WTC11 (cell line): ENCODE data around the gene MMP11. TPM values are rescaled to one million over a fixed set of nuclear protein-coding genes. Genes with fewer than 3 reads are reported as not detected.

Source experiments
- ATAC-seq: fragments of 200-7000 bp; cut with Tn5 transposase; 2 replicates; pipeline ENCODE4 v1.10.0; 2021; ENCODE audit warnings: mild to moderate bottlenecking, moderate library complexity
- CTCF ChIA-PET: fragments of 300-600 bp; sonication (Branson Sonifier 250); formaldehyde crosslinking; loops from one replicate; lab custom pipeline; 2021; ENCODE audit warnings: antibody characterized with exemption; lab: Charles Lee
- POLR2A ChIA-PET: fragments of 350-600 bp; sonication (Branson Sonifier 250); formaldehyde crosslinking; loops from one replicate; lab custom pipeline; 2021; ENCODE audit warnings: antibody characterized with exemption; lab: Charles Lee
- DNase-seq: peaks from one replicate; pipeline ENCODE4 v3.0.0; 2021; ENCODE audit warnings: low spot score
- H3K27ac Mint-ChIP-seq: 2 replicates; pipeline ENCODE4 v1.8.0; 2021; ENCODE audit warnings: mixed read lengths
- H3K27me3 Mint-ChIP-seq: 2 replicates; pipeline ENCODE4 v1.8.0; 2021; ENCODE audit warnings: low read depth, mild to moderate bottlenecking, moderate library complexity, mixed read lengths
- H3K36me3 Mint-ChIP-seq: 2 replicates; pipeline ENCODE4 v1.8.0; 2021; ENCODE audit warnings: mixed read lengths
- H3K4me1 Mint-ChIP-seq: 2 replicates; pipeline ENCODE4 v1.8.0; 2022; ENCODE audit warnings: mixed read lengths
- H3K4me3 Mint-ChIP-seq: 2 replicates; pipeline ENCODE4 v1.8.0; 2021; ENCODE audit warnings: mild to moderate bottlenecking, moderate library complexity, mixed read lengths
- H3K9me3 Mint-ChIP-seq: 2 replicates; pipeline ENCODE4 v1.8.0; 2021; ENCODE audit warnings: mixed read lengths
- AFF4 ChIP-seq: sonication (generic); formaldehyde crosslinking; IDR thresholded peaks from 2 replicates; pipeline ENCODE4 v1.8.1; 2023; ENCODE audit warnings: mild to moderate bottlenecking, missing genetic modification reagents, borderline replicate concordance
- E2F4 ChIP-seq: sonication (generic); formaldehyde crosslinking; IDR thresholded peaks from 2 replicates; pipeline ENCODE4 v1.8.1; 2022; ENCODE audit warnings: low read depth, mild to moderate bottlenecking, moderate library complexity, missing genetic modification reagents, borderline replicate concordance
- ELF4 ChIP-seq: sonication (generic); formaldehyde crosslinking; IDR thresholded peaks from 2 replicates; pipeline ENCODE4 v1.8.1; 2022; ENCODE audit warnings: low read depth, mild to moderate bottlenecking, moderate library complexity, missing genetic modification reagents
- FOXJ3 ChIP-seq: sonication (generic); formaldehyde crosslinking; IDR thresholded peaks from 2 replicates; pipeline ENCODE4 v1.9.0; 2021; ENCODE audit warnings: missing genetic modification reagents, mild to moderate bottlenecking, borderline replicate concordance
- GTF2I ChIP-seq: fragments of 250-450 bp; sonication (Bioruptor Pico); conservative IDR thresholded peaks from 2 replicates; pipeline ENCODE4 v1.4.0; 2021; ENCODE audit warnings: mild to moderate bottlenecking
- IRF1 ChIP-seq: sonication (generic); formaldehyde crosslinking; IDR thresholded peaks from 2 replicates; pipeline ENCODE4 v1.8.0; 2023; ENCODE audit warnings: missing genetic modification reagents
- KAT7 ChIP-seq: sonication (generic); formaldehyde crosslinking; IDR thresholded peaks from 2 replicates; pipeline ENCODE4 v1.8.1; 2023; ENCODE audit warnings: missing genetic modification reagents, mild to moderate bottlenecking, borderline replicate concordance
- MAX ChIP-seq: sonication (generic); formaldehyde crosslinking; IDR thresholded peaks from 2 replicates; pipeline ENCODE4 v1.8.0; 2022; ENCODE audit warnings: mild to moderate bottlenecking, missing genetic modification reagents
- MXD4 ChIP-seq: fragments of 250-450 bp; sonication (Bioruptor Pico); IDR thresholded peaks from 2 replicates; pipeline ENCODE4 v1.8.0; 2021; ENCODE audit warnings: mild to moderate bottlenecking, moderate library complexity, borderline replicate concordance
- RORB ChIP-seq: fragments of 250-450 bp; sonication (Bioruptor Pico); IDR thresholded peaks from 2 replicates; pipeline ENCODE4 v1.9.0; 2021; ENCODE audit warnings: mild to moderate bottlenecking
- SMAD4 ChIP-seq: sonication (generic); formaldehyde crosslinking; IDR thresholded peaks from 2 replicates; pipeline ENCODE4 v1.8.0; 2022; ENCODE audit warnings: mild to moderate bottlenecking, missing genetic modification reagents
- ZNF121 ChIP-seq: sonication (generic); formaldehyde crosslinking; IDR thresholded peaks from 2 replicates; pipeline ENCODE4 v1.8.0; 2023; ENCODE audit warnings: missing genetic modification reagents
- ZNF219 ChIP-seq: sonication (generic); formaldehyde crosslinking; IDR thresholded peaks from 2 replicates; pipeline ENCODE4 v1.8.0; 2023; ENCODE audit warnings: missing genetic modification reagents, mild to moderate bottlenecking, borderline replicate concordance
- ZNF317 ChIP-seq: sonication (generic); formaldehyde crosslinking; IDR thresholded peaks from 2 replicates; pipeline ENCODE4 v1.8.1; 2023; ENCODE audit warnings: low read depth, mild to moderate bottlenecking, moderate library complexity, missing genetic modification reagents, borderline replicate concordance
- ZNF512 ChIP-seq: sonication (generic); formaldehyde crosslinking; IDR thresholded peaks from 2 replicates; pipeline ENCODE4 v1.8.1; 2022; ENCODE audit warnings: missing genetic modification reagents, borderline replicate concordance
- ZNF532 ChIP-seq: fragments of 250-450 bp; sonication (Bioruptor Pico); IDR thresholded peaks from 2 replicates; pipeline ENCODE4 v1.9.0; 2021; ENCODE audit warnings: mild to moderate bottlenecking, borderline replicate concordance
- total RNA-seq: library from RNA; stranded (reverse); gene quantifications from 3 replicates; pipeline ENCODE4 v1.2.3, GENCODE V29; 2021

Gene MMP11
- total RNA-seq, 1 experiment from 2014 or later = 16.5 TPM

GRCh38 chr22:23832226-23833016 lies 59.8 kb downstream of the MMP11 start:
- peaks cover 30% of the 10 kb centered on the region for H3K36me3 Mint-ChIP-seq
- DNase-seq (no peak), ATAC-seq (no peak)
- H3K27me3 Mint-ChIP-seq = no peaks in the 10 kb centered on the region
- ChIA-PET CTCF (no interaction called here), POLR2A (no interaction called here)
- no peak overlapping the region for H3K4me3 Mint-ChIP-seq
- H3K9me3 Mint-ChIP-seq = no peaks in the 10 kb centered on the region
- H3K27ac Mint-ChIP-seq = no peak overlapping the region
- TF ChIP-seq ZNF532 (CRISPR knock-in tag) (no peak), ZNF219 (no peak), RORB (CRISPR knock-in tag) (no peak), ZNF512 (CRISPR knock-in tag) (no peak), AFF4 (no peak), E2F4 (no peak), FOXJ3 (CRISPR knock-in tag) (no peak), MXD4 (CRISPR knock-in tag) (no peak), GTF2I (CRISPR knock-in tag) (no peak), MAX (no peak), KAT7 (CRISPR knock-in tag) (no peak), ZNF317 (CRISPR knock-in tag) (no peak), SMAD4 (CRISPR knock-in tag) (no peak), IRF1 (CRISPR knock-in tag) (no peak), ELF4 (no peak), ZNF121 (CRISPR knock-in tag) (no peak)
- H3K4me1 Mint-ChIP-seq = peaks cover 3% of the 10 kb centered on the region
